Gastroesophageal sphincter (tissue), 4 donors: Measurements from ENCODE around the gene PRF1. TPM values are rescaled to one million over a fixed set of nuclear protein-coding genes. Genes with fewer than 3 reads are reported as not detected.
A peak's percentile ranks its signal among the peaks of the same experiment; 100 is the strongest.

Experiments used
- ATAC-seq: fragments of 150-250 bp; one replicate; pipeline ENCODE4 v1.9.1; 2016; ENCODE audit warnings: mild to moderate bottlenecking, moderate library complexity
- H3K27ac ChIP-seq, 4 donors: fragments of 200-600 bp; sonication (generic) in 3 of 4; 1 replicate in 3 of 4; 2 replicates in 1 of 4; pipeline ENCODE4 v1.5.1; 2016 to 2019
- H3K27me3 ChIP-seq: fragments of 200-600 bp; sonication (generic); one replicate; pipeline ENCODE4 v1.5.1; 2019
- H3K36me3 ChIP-seq, 2 donors: fragments of 200-600 bp; sonication (generic); one replicate each; pipeline ENCODE4 v1.5.1; 2019; ENCODE audit warnings: control low read depth in 1 of 2
- H3K4me1 ChIP-seq, 3 donors: fragments of 200-600 bp; sonication (generic); 1 replicate in 2 of 3; 2 replicates in 1 of 3; pipeline ENCODE4 v1.5.1; 2016 to 2019; ENCODE audit warnings: control low read depth in 2 of 3
- H3K4me3 ChIP-seq, 2 donors: fragments of 200-600 bp; sonication (generic); one replicate each; pipeline ENCODE4 v1.5.1; 2019; ENCODE audit warnings: mild to moderate bottlenecking in 1 of 2, moderate library complexity in 1 of 2
- H3K9me3 ChIP-seq, 3 donors: fragments of 200-600 bp; sonication (generic); one replicate each; pipeline ENCODE4 v1.5.1; 2017 to 2019; ENCODE audit warnings: control low read depth in 2 of 3
- EP300 ChIP-seq: sonication (generic); formaldehyde crosslinking; IDR thresholded peaks from one replicate; pipeline ENCODE4 v1.6.1; 2017; ENCODE audit warnings: antibody characterized with exemption, mild to moderate bottlenecking
- POLR2A ChIP-seq, 2 donors: fragments of 450-650 bp; IDR thresholded peaks; one replicate each; pipeline ENCODE4 v1.6.1; 2017; ENCODE audit warnings: antibody characterized with exemption in 2 of 2, mild to moderate bottlenecking in 2 of 2, moderate library complexity in 1 of 2
- POLR2AphosphoS5 ChIP-seq: sonication (generic); formaldehyde crosslinking; IDR thresholded peaks from one replicate; pipeline ENCODE4 v1.6.1; 2017; ENCODE audit warnings: antibody characterized with exemption
- WGBS, 2 donors: methylation state at CpG; one replicate each; pipeline ENCODE4 v1.1.5; 2018; ENCODE audit warnings: low coverage in 1 of 2; 5-methylcytosine and 5-hydroxymethylcytosine counted together
- total RNA-seq, 4 donors: library from RNA; depleted of rRNA; stranded (reverse); fragments of >200 nt; gene quantifications; one replicate each; pipeline ENCODE4 v1.1.0, GENCODE V29; 2016
- TF ChIP-seq, protein P1 (sequence below), 4 experiments: fragments of 200-600 bp in 2 of 4; fragments of 450-650 bp in 2 of 4; sonication (generic) in 1 of 4; IDR thresholded peaks; one replicate each; pipeline ENCODE4 v1.5.1; 2017 to 2019; ENCODE audit warnings: antibody characterized with exemption in 4 of 4, mild to moderate bottlenecking in 2 of 4, moderate library complexity in 2 of 4

The PRF1 gene
- total RNA-seq, 4 donors from 2014 or later, result 0.96 to 3.9 (median 2.0) TPM; not detected in 1

DNA sequence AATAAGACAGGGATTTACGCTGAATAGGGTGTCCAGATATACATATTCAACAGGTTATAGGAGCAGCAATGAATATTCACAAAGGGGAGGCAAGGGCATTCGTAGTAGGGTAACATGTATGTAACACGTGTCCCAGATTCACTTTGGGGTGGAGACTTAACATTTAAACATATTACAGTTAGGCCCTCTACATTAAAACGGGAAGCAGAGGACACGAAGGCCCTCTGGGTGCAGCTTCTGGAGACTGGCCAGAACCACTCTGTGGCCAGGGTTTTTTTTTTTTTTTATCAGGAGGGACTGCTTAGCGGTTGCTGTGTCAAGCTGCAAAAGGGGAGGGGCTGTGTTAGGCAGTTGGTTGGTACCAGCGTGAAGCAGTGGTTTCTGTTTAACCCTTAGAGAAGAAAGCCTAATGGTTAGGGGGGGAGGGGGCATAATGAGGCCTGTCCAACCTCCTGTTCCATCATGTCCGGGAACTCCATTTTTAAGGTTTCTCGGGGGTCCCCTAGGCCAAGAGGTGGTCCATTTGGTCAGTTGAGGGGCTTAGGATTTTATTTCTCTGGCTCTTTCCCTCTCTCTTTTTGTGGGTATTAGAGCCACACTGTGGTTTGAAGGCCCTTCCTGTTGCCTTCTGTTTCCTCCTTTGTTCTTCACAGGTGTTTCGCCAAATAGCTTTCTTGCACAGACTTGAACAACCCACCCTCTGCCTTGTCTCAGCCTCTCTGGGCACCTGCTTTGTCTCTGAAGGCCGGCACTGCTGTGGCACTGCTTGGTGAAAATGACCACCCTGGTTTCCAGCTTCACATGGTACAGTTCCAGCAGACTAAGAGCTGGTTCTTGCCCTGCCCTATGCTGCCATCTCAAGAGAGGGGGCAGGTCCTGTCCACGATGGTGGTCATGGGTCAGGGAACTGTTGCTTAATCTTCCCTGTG lies 26.4 kb downstream of the PRF1 start:
- H3K9me3 ChIP-seq, result no peaks in the 10 kb centered on the region
- no peak overlapping the region for H3K4me3 ChIP-seq
- no peaks in the 10 kb centered on the region for H3K27me3 ChIP-seq
- peaks cover 0 to 3% of the 10 kb centered on the region in 2 donors for H3K36me3 ChIP-seq
- ATAC-seq, result peak; percentile 67
- no peak for TF ChIP-seq POLR2A (IDR thresholded peaks at IDR 0.05)
- no peak for TF ChIP-seq EP300
- no peak for TF ChIP-seq POLR2AphosphoS5
- TF ChIP-seq, protein P1, sequence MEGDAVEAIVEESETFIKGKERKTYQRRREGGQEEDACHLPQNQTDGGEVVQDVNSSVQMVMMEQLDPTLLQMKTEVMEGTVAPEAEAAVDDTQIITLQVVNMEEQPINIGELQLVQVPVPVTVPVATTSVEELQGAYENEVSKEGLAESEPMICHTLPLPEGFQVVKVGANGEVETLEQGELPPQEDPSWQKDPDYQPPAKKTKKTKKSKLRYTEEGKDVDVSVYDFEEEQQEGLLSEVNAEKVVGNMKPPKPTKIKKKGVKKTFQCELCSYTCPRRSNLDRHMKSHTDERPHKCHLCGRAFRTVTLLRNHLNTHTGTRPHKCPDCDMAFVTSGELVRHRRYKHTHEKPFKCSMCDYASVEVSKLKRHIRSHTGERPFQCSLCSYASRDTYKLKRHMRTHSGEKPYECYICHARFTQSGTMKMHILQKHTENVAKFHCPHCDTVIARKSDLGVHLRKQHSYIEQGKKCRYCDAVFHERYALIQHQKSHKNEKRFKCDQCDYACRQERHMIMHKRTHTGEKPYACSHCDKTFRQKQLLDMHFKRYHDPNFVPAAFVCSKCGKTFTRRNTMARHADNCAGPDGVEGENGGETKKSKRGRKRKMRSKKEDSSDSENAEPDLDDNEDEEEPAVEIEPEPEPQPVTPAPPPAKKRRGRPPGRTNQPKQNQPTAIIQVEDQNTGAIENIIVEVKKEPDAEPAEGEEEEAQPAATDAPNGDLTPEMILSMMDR (IDR thresholded peaks at IDR 0.05), result no peak
- no peak overlapping the region for H3K27ac ChIP-seq
- WGBS, 2 donors, result 39 to 41% methylated on average over 10 to 12 of the region's 12 CpGs
- H3K4me1 ChIP-seq, result peaks cover 0 to 18% (median 12%) of the 10 kb centered on the region in 3 donors

DNA sequence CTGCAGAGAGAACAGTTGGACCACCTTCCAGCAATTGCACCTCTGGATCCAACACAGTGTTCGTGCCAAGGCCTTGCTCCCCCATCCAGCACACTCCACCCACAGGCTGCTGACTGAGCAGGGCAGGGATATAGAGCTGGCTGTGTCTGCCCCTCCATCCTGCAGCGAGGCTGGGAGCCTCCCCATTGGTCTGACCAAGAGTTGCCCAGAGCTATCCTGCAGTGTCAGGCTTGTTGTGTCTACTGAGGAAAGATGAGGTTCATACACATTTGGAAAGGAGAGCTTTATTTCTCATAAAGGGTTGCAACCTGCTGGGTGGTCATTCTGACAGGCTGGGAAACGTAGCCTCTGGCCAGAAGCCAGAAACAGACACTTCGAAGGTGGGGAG lies 27.1 kb downstream of the PRF1 start:
- ATAC-seq, result peak; percentile 16
- Histone ChIP-seq H3K27me3 (no peaks in the 10 kb centered on the region), H3K9me3 (no peaks in the 10 kb centered on the region), H3K36me3 (peaks cover 0 to 9% of the 10 kb centered on the region in 2 donors), H3K27ac (no peak overlapping the region), H3K4me1 (peaks cover 0 to 18% (median 12%) of the 10 kb centered on the region in 3 donors), H3K4me3 (no peak overlapping the region)
- TF ChIP-seq EP300 (no peak), POLR2A (IDR thresholded peaks at IDR 0.05) (no peak), POLR2AphosphoS5 (no peak)
- TF ChIP-seq, protein P1 (IDR thresholded peaks at IDR 0.05), result no peak
- WGBS, 2 donors, result 0% methylated on average over 2 to 3 of the region's 4 CpGs

DNA sequence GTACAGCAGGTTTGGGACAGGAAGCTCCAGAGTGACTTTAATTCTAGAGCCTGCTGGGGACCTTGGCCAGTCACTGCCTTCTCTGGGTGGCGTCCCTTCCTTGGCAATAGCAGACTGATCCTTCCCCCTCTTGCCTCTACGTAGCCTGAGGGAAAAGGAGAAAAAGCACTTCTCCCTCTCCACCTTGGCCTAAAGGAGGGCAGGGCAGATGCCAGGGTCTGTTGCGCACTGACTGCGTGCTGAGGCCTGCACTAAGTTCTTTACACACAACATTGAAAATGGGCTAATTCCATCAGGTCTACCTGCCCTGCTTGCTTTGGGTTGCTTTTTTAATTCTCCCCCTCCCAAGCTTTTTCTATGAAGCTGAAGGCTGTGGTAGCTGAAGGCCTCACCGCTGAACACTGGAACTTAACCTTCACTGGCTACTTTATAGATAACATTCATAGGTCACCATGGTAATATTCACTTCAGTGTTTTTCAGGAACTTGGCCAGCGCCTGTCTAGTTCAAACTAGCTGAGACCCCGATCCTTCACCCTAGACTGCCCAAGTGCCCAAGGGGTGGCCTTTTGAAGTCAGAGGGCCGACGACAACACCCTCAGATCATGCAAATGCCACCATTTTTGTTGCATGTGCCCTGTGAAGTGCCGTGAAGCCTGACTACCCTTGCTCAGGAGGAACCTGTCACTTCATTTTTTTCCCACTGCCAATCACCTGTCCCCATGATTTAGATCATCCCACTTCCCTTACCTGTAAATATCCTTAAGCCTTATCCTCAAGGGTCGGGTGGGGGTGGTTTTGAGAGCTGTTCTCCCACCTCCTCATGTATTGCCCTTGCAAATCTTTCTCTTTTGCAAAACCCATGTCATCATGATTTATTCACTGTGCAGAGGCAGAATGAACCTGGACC lies 28.7 kb downstream of the PRF1 start:
- TF ChIP-seq POLR2AphosphoS5 (no peak), POLR2A (IDR thresholded peaks at IDR 0.05) (no peak), EP300 (no peak)
- TF ChIP-seq, protein P1 (IDR thresholded peaks at IDR 0.05), result no peak
- WGBS, 2 donors, result 96 to 98% methylated on average over 8 to 9 of the region's 11 CpGs
- no peak overlapping the region for H3K27ac ChIP-seq
- H3K4me3 ChIP-seq, result no peak overlapping the region
- no peak for ATAC-seq
- H3K9me3 ChIP-seq, result no peaks in the 10 kb centered on the region
- peaks cover 0 to 18% (median 12%) of the 10 kb centered on the region in 3 donors for H3K4me1 ChIP-seq
- peaks cover 0 to 17% of the 10 kb centered on the region in 2 donors for H3K36me3 ChIP-seq
- H3K27me3 ChIP-seq, result no peaks in the 10 kb centered on the region

DNA sequence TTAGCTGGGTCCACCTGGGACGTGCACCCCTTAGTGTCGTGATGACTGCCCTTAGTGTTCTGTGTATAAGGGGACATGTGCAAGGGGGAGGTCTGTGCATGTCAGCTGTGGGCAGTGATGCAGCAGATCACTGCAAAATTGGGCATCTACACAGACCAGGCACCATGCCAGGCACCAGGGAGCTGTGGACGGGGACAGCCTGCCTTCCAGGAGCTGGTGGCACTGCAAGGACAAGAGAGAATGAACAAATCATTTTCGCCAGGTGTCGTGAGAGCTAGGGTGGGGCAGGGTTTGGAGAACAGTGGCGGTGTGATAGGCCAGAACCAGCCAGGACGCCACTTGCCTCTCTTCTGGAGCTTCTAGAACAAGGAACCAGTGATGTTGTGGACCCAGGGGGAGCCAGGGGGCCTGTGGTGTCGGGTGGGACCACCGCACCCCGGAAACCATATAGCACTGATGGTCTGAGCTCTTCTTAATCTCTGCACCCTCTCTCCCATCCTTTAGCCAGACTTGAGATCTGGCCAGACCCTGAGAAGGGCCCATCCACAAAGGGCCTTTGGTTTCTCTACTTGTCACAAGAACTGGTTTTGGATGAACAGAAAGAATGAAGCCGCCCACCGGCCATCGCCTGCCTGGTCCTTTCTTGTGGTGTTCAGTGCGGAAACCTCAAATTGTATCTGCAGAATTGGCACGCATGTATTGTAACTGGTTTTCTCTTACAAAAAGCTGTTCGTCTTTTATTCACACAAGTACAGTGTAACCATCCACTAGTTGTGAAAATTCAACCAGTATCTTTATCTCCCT lies 30.7 kb downstream of the PRF1 start:
- Histone ChIP-seq H3K27ac (no peak overlapping the region), H3K9me3 (no peaks in the 10 kb centered on the region), H3K27me3 (no peaks in the 10 kb centered on the region), H3K4me1 (peaks cover 0 to 16% (median 12%) of the 10 kb centered on the region in 3 donors), H3K4me3 (no peak overlapping the region), H3K36me3 (peaks cover 0 to 35% of the 10 kb centered on the region in 2 donors)
- no peak for ATAC-seq
- 75 to 93% methylated on average over 3 to 9 of the region's 16 CpGs for WGBS, 2 donors
- TF ChIP-seq, protein P1 (IDR thresholded peaks at IDR 0.05), result no peak
- no peak for TF ChIP-seq POLR2AphosphoS5
- TF ChIP-seq EP300, result no peak
- no peak for TF ChIP-seq POLR2A (IDR thresholded peaks at IDR 0.05)
